ENCODE results near the gene ERO1B. TPM values are rescaled to one million over a fixed set of nuclear protein-coding genes. Genes with fewer than 3 reads are reported as not detected.

The ERO1B gene
- total and polyA plus RNA-seq, 2 donors = 4.3 to 14.2 TPM

DNA sequence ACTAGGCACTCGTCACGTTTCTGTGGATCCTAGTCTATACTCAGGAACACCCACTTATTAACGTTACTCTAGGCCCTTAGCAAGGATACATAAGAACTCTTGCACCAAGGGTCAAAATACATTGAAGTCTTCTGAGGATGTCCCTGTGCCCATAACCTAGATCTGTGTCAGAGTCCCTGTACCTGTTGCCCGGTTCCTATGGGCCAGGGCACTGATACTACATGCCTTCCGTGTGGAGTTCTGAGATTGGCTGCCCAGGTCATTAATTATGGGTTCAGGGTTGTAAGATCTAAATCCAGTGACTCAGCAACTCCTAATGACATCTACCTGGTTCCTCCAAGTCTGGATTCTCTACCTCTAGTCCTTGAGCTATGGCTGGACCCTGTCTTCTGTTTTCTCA lies 69.9 kb downstream of the ERO1B start:
- no peaks in the 10 kb centered on the region for H3K27me3 ChIP-seq (ENCODE audit: control insufficient read depth in 2 of 2, insufficient read depth in 1 of 2, low read length in 1 of 2)
- WGBS = 97% methylated on average over 5 of the region's 5 CpGs
- no peaks in the 10 kb centered on the region for H3K9me3 ChIP-seq (ENCODE audit: control insufficient read depth in 2 of 2, insufficient read depth in 1 of 2, low read length in 1 of 2)
- H3K27ac ChIP-seq (ENCODE audit: low read depth in 1 of 2, low read length in 1 of 2) = no peak overlapping the region
- H3K4me1 ChIP-seq (ENCODE audit: control insufficient read depth in 2 of 2, insufficient read depth in 2 of 2, low read length in 2 of 2) = no peaks in the 10 kb centered on the region
- no peak for DNase-seq (ENCODE audit: low read depth in 6 of 9, low spot score in 9 of 9)
- H3K36me3 ChIP-seq (ENCODE audit: control insufficient read depth in 2 of 2, insufficient read depth in 2 of 2, low read length in 1 of 2) = no peaks in the 10 kb centered on the region
- H3K4me3 ChIP-seq (ENCODE audit: low read length in 2 of 2) = no peak overlapping the region

DNA sequence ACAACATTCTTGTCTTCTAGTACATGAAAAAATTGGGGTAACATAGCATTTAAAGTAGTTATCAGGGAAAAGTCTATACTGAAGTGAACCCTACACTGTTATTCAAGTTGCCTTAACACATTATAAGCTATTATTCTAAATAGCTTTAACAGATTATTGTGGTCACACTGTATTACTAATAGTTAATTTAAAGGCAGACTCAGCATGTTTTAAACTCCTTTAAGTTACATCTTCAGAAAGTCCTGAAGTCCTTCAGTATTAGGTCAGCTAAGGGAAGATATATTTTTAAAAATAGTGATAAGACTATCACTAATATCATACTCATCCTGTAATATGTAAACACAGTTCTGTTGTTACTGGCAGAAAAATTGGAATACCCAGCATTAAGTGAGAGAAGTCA lies 72.0 kb downstream of the ERO1B start:
- Histone ChIP-seq H3K9me3 (ENCODE audit: control insufficient read depth in 2 of 2, insufficient read depth in 1 of 2, low read length in 1 of 2) (no peaks in the 10 kb centered on the region), H3K36me3 (ENCODE audit: control insufficient read depth in 2 of 2, insufficient read depth in 2 of 2, low read length in 1 of 2) (no peaks in the 10 kb centered on the region), H3K27ac (ENCODE audit: low read depth in 1 of 2, low read length in 1 of 2) (no peak overlapping the region), H3K4me1 (ENCODE audit: control insufficient read depth in 2 of 2, insufficient read depth in 2 of 2, low read length in 2 of 2) (no peaks in the 10 kb centered on the region), H3K27me3 (ENCODE audit: control insufficient read depth in 2 of 2, insufficient read depth in 1 of 2, low read length in 1 of 2) (no peaks in the 10 kb centered on the region), H3K4me3 (ENCODE audit: low read length in 2 of 2) (no peak overlapping the region)
- DNase-seq (ENCODE audit: low read depth in 6 of 9, low spot score in 9 of 9) = no peak

GRCh38 chr1:236209185-236209584 lies 72.6 kb downstream of the ERO1B start:
- H3K4me3 ChIP-seq (ENCODE audit: low read length in 2 of 2) = no peak overlapping the region
- no peak overlapping the region for H3K27ac ChIP-seq (ENCODE audit: low read depth in 1 of 2, low read length in 1 of 2)
- H3K27me3 ChIP-seq (ENCODE audit: control insufficient read depth in 2 of 2, insufficient read depth in 1 of 2, low read length in 1 of 2) = no peaks in the 10 kb centered on the region
- WGBS = 87% methylated on average over 2 of the region's 2 CpGs
- no peaks in the 10 kb centered on the region for H3K4me1 ChIP-seq (ENCODE audit: control insufficient read depth in 2 of 2, insufficient read depth in 2 of 2, low read length in 2 of 2)
- no peaks in the 10 kb centered on the region for H3K36me3 ChIP-seq (ENCODE audit: control insufficient read depth in 2 of 2, insufficient read depth in 2 of 2, low read length in 1 of 2)
- DNase-seq (ENCODE audit: low read depth in 6 of 9, low spot score in 9 of 9) = no peak
- H3K9me3 ChIP-seq (ENCODE audit: control insufficient read depth in 2 of 2, insufficient read depth in 1 of 2, low read length in 1 of 2) = no peaks in the 10 kb centered on the region

GRCh38 chr1:236207569-236207968 lies 74.2 kb downstream of the ERO1B start:
- no peaks in the 10 kb centered on the region for H3K27me3 ChIP-seq (ENCODE audit: control insufficient read depth in 2 of 2, insufficient read depth in 1 of 2, low read length in 1 of 2)
- H3K36me3 ChIP-seq (ENCODE audit: control insufficient read depth in 2 of 2, insufficient read depth in 2 of 2, low read length in 1 of 2) = no peaks in the 10 kb centered on the region
- H3K4me1 ChIP-seq (ENCODE audit: control insufficient read depth in 2 of 2, insufficient read depth in 2 of 2, low read length in 2 of 2) = no peaks in the 10 kb centered on the region
- WGBS = over 99% methylated on average over 4 of the region's 4 CpGs
- no peak overlapping the region for H3K4me3 ChIP-seq (ENCODE audit: low read length in 2 of 2)
- DNase-seq (ENCODE audit: low read depth in 6 of 9, low spot score in 9 of 9) = no peak
- no peak overlapping the region for H3K27ac ChIP-seq (ENCODE audit: low read depth in 1 of 2, low read length in 1 of 2)
- no peaks in the 10 kb centered on the region for H3K9me3 ChIP-seq (ENCODE audit: control insufficient read depth in 2 of 2, insufficient read depth in 1 of 2, low read length in 1 of 2)

DNA sequence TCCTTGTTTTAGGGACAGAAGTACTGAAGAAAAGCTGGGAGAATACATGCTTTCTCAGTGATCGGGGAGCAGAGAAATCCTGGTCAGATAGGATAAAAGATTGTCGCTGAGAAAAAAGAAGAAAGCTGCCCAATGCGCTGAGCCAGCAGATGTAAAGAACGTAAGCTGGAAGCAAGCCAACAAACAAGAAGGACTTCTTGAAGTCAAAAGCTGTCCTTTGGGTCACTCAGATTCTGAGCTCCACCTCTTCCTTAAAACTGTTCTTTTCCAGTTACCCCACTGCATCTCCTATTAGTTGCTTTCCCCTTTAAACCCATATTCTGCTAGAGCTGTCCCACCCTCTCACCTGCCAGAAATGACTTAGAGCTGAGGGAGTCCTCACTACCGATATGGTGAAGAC lies 74.6 kb downstream of the ERO1B start:
- no peaks in the 10 kb centered on the region for H3K4me1 ChIP-seq (ENCODE audit: control insufficient read depth in 2 of 2, insufficient read depth in 2 of 2, low read length in 2 of 2)
- H3K36me3 ChIP-seq (ENCODE audit: control insufficient read depth in 2 of 2, insufficient read depth in 2 of 2, low read length in 1 of 2) = no peaks in the 10 kb centered on the region
- DNase-seq (ENCODE audit: low read depth in 6 of 9, low spot score in 9 of 9) = no peak
- H3K27ac ChIP-seq (ENCODE audit: low read depth in 1 of 2, low read length in 1 of 2) = no peak overlapping the region
- WGBS = 94% methylated on average over 5 of the region's 5 CpGs
- no peak overlapping the region for H3K4me3 ChIP-seq (ENCODE audit: low read length in 2 of 2)
- H3K27me3 ChIP-seq (ENCODE audit: control insufficient read depth in 2 of 2, insufficient read depth in 1 of 2, low read length in 1 of 2) = no peaks in the 10 kb centered on the region
- no peaks in the 10 kb centered on the region for H3K9me3 ChIP-seq (ENCODE audit: control insufficient read depth in 2 of 2, insufficient read depth in 1 of 2, low read length in 1 of 2)

DNA sequence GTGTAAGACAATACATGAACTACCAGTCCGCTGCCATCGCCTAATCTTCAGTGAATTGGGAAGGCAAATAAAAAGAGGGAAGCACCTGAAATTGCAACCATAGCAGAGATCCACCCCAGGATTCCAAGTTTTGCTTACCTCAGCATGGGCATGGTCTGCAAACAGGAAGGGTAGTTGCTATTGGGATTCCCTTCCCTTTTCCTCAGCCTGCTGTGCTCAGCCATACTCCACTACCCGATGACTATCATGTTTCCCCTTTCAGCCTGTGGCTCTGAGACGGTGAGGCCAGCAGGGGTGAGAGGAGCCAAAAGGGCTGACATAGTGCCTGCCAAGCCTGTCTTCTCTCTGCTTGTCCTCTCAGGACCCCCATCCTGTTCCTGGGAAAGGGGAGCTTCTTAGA lies 75.2 kb downstream of the ERO1B start:
- H3K9me3 ChIP-seq (ENCODE audit: control insufficient read depth in 2 of 2, insufficient read depth in 1 of 2, low read length in 1 of 2) = no peaks in the 10 kb centered on the region
- H3K27ac ChIP-seq (ENCODE audit: low read depth in 1 of 2, low read length in 1 of 2) = peak overlapping the region in 1 of 2 donors; percentile 3
- no peaks in the 10 kb centered on the region for H3K4me1 ChIP-seq (ENCODE audit: control insufficient read depth in 2 of 2, insufficient read depth in 2 of 2, low read length in 2 of 2)
- no peaks in the 10 kb centered on the region for H3K36me3 ChIP-seq (ENCODE audit: control insufficient read depth in 2 of 2, insufficient read depth in 2 of 2, low read length in 1 of 2)
- 88% methylated on average over 4 of the region's 4 CpGs for WGBS
- DNase-seq (ENCODE audit: low read depth in 6 of 9, low spot score in 9 of 9) = peak in 2 of 9 donors; percentile 0 to 8
- H3K27me3 ChIP-seq (ENCODE audit: control insufficient read depth in 2 of 2, insufficient read depth in 1 of 2, low read length in 1 of 2) = no peaks in the 10 kb centered on the region
- H3K4me3 ChIP-seq (ENCODE audit: low read length in 2 of 2) = no peak overlapping the region

- H3K27me3 ChIP-seq (ENCODE audit: control insufficient read depth in 2 of 2, insufficient read depth in 1 of 2, low read length in 1 of 2) = no peaks in the 10 kb centered on the region
- no peak for DNase-seq (ENCODE audit: low read depth in 6 of 9, low spot score in 9 of 9)
- H3K9me3 ChIP-seq (ENCODE audit: control insufficient read depth in 2 of 2, insufficient read depth in 1 of 2, low read length in 1 of 2) = no peaks in the 10 kb centered on the region
- WGBS = over 99% methylated on average over 3 of the region's 3 CpGs
- no peak overlapping the region for H3K27ac ChIP-seq (ENCODE audit: low read depth in 1 of 2, low read length in 1 of 2)
- H3K4me3 ChIP-seq (ENCODE audit: low read length in 2 of 2) = no peak overlapping the region
- no peaks in the 10 kb centered on the region for H3K36me3 ChIP-seq (ENCODE audit: control insufficient read depth in 2 of 2, insufficient read depth in 2 of 2, low read length in 1 of 2)
- H3K4me1 ChIP-seq (ENCODE audit: control insufficient read depth in 2 of 2, insufficient read depth in 2 of 2, low read length in 2 of 2) = no peaks in the 10 kb centered on the region
Observed at GRCh38 chr1:236204656-236205055, 77.1 kb downstream of the ERO1B start.

- H3K27ac ChIP-seq (ENCODE audit: low read depth in 1 of 2, low read length in 1 of 2) = no peak overlapping the region
- H3K36me3 ChIP-seq (ENCODE audit: control insufficient read depth in 2 of 2, insufficient read depth in 2 of 2, low read length in 1 of 2) = no peaks in the 10 kb centered on the region
- no peaks in the 10 kb centered on the region for H3K9me3 ChIP-seq (ENCODE audit: control insufficient read depth in 2 of 2, insufficient read depth in 1 of 2, low read length in 1 of 2)
- no peaks in the 10 kb centered on the region for H3K27me3 ChIP-seq (ENCODE audit: control insufficient read depth in 2 of 2, insufficient read depth in 1 of 2, low read length in 1 of 2)
- no peaks in the 10 kb centered on the region for H3K4me1 ChIP-seq (ENCODE audit: control insufficient read depth in 2 of 2, insufficient read depth in 2 of 2, low read length in 2 of 2)
- no peak overlapping the region for H3K4me3 ChIP-seq (ENCODE audit: low read length in 2 of 2)
- DNase-seq (ENCODE audit: low read depth in 6 of 9, low spot score in 9 of 9) = no peak
- WGBS = 97% methylated on average over 1 of the region's 1 CpG
Observed at GRCh38 chr1:236204039-236204438, 77.7 kb downstream of the ERO1B start.

GRCh38 chr1:236201786-236202185 lies 80.0 kb downstream of the ERO1B start:
- H3K4me3 ChIP-seq (ENCODE audit: low read length in 2 of 2) = no peak overlapping the region
- no peaks in the 10 kb centered on the region for H3K4me1 ChIP-seq (ENCODE audit: control insufficient read depth in 2 of 2, insufficient read depth in 2 of 2, low read length in 2 of 2)
- H3K9me3 ChIP-seq (ENCODE audit: control insufficient read depth in 2 of 2, insufficient read depth in 1 of 2, low read length in 1 of 2) = no peaks in the 10 kb centered on the region
- no peak for DNase-seq (ENCODE audit: low read depth in 6 of 9, low spot score in 9 of 9)
- 100% methylated on average over 1 of the region's 1 CpG for WGBS
- no peaks in the 10 kb centered on the region for H3K36me3 ChIP-seq (ENCODE audit: control insufficient read depth in 2 of 2, insufficient read depth in 2 of 2, low read length in 1 of 2)
- no peaks in the 10 kb centered on the region for H3K27me3 ChIP-seq (ENCODE audit: control insufficient read depth in 2 of 2, insufficient read depth in 1 of 2, low read length in 1 of 2)
- no peak overlapping the region for H3K27ac ChIP-seq (ENCODE audit: low read depth in 1 of 2, low read length in 1 of 2)

GRCh38 chr1:236200925-236201324 lies 80.8 kb downstream of the ERO1B start:
- H3K9me3 ChIP-seq (ENCODE audit: control insufficient read depth in 2 of 2, insufficient read depth in 1 of 2, low read length in 1 of 2) = no peaks in the 10 kb centered on the region
- no peak overlapping the region for H3K4me3 ChIP-seq (ENCODE audit: low read length in 2 of 2)
- no peaks in the 10 kb centered on the region for H3K27me3 ChIP-seq (ENCODE audit: control insufficient read depth in 2 of 2, insufficient read depth in 1 of 2, low read length in 1 of 2)
- no peak overlapping the region for H3K27ac ChIP-seq (ENCODE audit: low read depth in 1 of 2, low read length in 1 of 2)
- H3K36me3 ChIP-seq (ENCODE audit: control insufficient read depth in 2 of 2, insufficient read depth in 2 of 2, low read length in 1 of 2) = no peaks in the 10 kb centered on the region
- no peak for DNase-seq (ENCODE audit: low read depth in 6 of 9, low spot score in 9 of 9)
- no peaks in the 10 kb centered on the region for H3K4me1 ChIP-seq (ENCODE audit: control insufficient read depth in 2 of 2, insufficient read depth in 2 of 2, low read length in 2 of 2)
